Stimulated activated naive B cell treated with anti-CD40 and anti-IgM and Interleukin-4, amounts not matched to agents 10 μg/mL and 1 μg/mL and 100 μg/mL, for 72 hours (primary cell): ENCODE measurements around the gene PSMA8.
"Not testable (repeated sequence)": the region's sequence is repeated elsewhere in the genome, so short reads cannot be mapped to it uniquely, and the experiment has no call there.

Experiments used
- ATAC-seq, 2 donors: fragments of 150-1000 bp; cut with Tn5 transposase; replicated peaks; 2 replicates each; pipeline ENCODE4 v1.10.0; 2021; ENCODE audit warnings: moderate library complexity in 1 of 2
- DNase-seq: peaks from one replicate; pipeline ENCODE4 v3.0.0; 2021
- H3K27ac Mint-ChIP-seq: one replicate; pipeline ENCODE4 v1.8.0; 2022; ENCODE audit warnings: mild to moderate bottlenecking, mixed read lengths
- H3K27me3 Mint-ChIP-seq, 2 donors: one replicate each; pipeline ENCODE4 v1.8.0; 2022; ENCODE audit warnings: mixed read lengths in 2 of 2
- H3K36me3 Mint-ChIP-seq, 2 donors: one replicate each; pipeline ENCODE4 v1.8.0; 2022; ENCODE audit warnings: mixed read lengths in 2 of 2, mild to moderate bottlenecking in 1 of 2
- H3K4me1 Mint-ChIP-seq, 2 donors: one replicate each; pipeline ENCODE4 v1.8.0; 2022; ENCODE audit warnings: mixed read lengths in 2 of 2, mild to moderate bottlenecking in 1 of 2
- H3K4me3 Mint-ChIP-seq, 2 donors: one replicate each; pipeline ENCODE4 v1.8.0; 2022; ENCODE audit warnings: mild to moderate bottlenecking in 2 of 2, mixed read lengths in 2 of 2, moderate library complexity in 1 of 2
- H3K9me3 Mint-ChIP-seq, 2 donors: one replicate each; pipeline ENCODE4 v1.8.0; 2022; ENCODE audit warnings: mixed read lengths in 2 of 2, mild to moderate bottlenecking in 1 of 2

The PSMA8 gene

GRCh38 chr18:26127786-26128185, 5.9 kb upstream of the PSMA8 start:
- H3K4me3 Mint-ChIP-seq: no peak overlapping the region
- H3K9me3 Mint-ChIP-seq: peaks cover 4 to 9% of the 10 kb centered on the region in 2 donors
- H3K36me3 Mint-ChIP-seq: peaks cover 0 to 5% of the 10 kb centered on the region in 2 donors
- H3K4me1 Mint-ChIP-seq: peaks cover 0 to 6% of the 10 kb centered on the region in 2 donors
- peaks cover 0 to 7% of the 10 kb centered on the region in 2 donors for H3K27me3 Mint-ChIP-seq
- H3K27ac Mint-ChIP-seq: no peak overlapping the region
- no peak for ATAC-seq
- no peak for DNase-seq

- not testable (repeated sequence) for H3K27ac Mint-ChIP-seq, H3K9me3 Mint-ChIP-seq, H3K36me3 Mint-ChIP-seq, H3K27me3 Mint-ChIP-seq, ATAC-seq, H3K4me3 Mint-ChIP-seq, DNase-seq, H3K4me1 Mint-ChIP-seq
These were observed 5.5 kb upstream of the PSMA8 start for GRCh38 chr18:26128192-26128591.

- H3K27ac Mint-ChIP-seq: peak overlapping the region; percentile 20
- H3K27me3 Mint-ChIP-seq: no peaks in the 10 kb centered on the region
- H3K9me3 Mint-ChIP-seq: no peaks in the 10 kb centered on the region
- ATAC-seq (peak; percentile 10 to 36), DNase-seq (no peak)
- H3K4me1 Mint-ChIP-seq: peaks cover 2 to 5% of the 10 kb centered on the region in 2 donors
- peak overlapping the region; percentile 60 to 73 for H3K4me3 Mint-ChIP-seq
- H3K36me3 Mint-ChIP-seq: no peaks in the 10 kb centered on the region
These were observed 438 bp downstream of the PSMA8 start for GRCh38 chr18:26134107-26134506.

GRCh38 chr18:26135548-26135947, 1.9 kb downstream of the PSMA8 start:
- Mint-ChIP-seq H3K4me3 (no peak overlapping the region), H3K27me3 (no peaks in the 10 kb centered on the region), H3K4me1 (peaks cover 2 to 5% of the 10 kb centered on the region in 2 donors), H3K9me3 (no peaks in the 10 kb centered on the region), H3K27ac (no peak overlapping the region), H3K36me3 (no peaks in the 10 kb centered on the region)
- ATAC-seq (no peak), DNase-seq (no peak)

- Mint-ChIP-seq H3K27ac (no peak overlapping the region), H3K4me1 (peaks cover 4 to 10% of the 10 kb centered on the region in 2 donors), H3K4me3 (no peak overlapping the region), H3K27me3 (no peaks in the 10 kb centered on the region), H3K9me3 (no peaks in the 10 kb centered on the region), H3K36me3 (no peaks in the 10 kb centered on the region)
- ATAC-seq (no peak), DNase-seq (no peak)
These were observed 23.7 kb downstream of the PSMA8 start for GRCh38 chr18:26157326-26157725.

DNA sequence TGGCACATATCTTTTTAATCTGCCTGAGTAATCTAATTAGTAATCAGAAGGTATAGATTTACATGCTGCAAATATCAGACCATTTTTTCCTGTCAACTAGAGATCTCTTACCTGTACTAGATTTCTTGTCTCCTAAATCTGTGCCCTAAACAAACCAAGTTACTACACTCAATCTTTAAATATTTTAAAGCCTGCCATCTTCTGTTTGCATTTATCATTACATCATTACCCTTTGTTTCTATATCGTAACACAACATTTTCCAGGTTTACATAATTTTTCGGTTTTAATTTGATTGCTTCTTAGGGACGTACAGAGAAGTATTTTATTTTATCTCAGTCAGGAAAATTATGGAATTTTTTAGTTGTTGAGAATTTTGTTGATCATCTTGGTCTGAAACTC, 25.7 kb downstream of the PSMA8 start:
- ATAC-seq: no peak
- Mint-ChIP-seq H3K4me3 (no peak overlapping the region), H3K4me1 (peaks cover 4 to 10% of the 10 kb centered on the region in 2 donors), H3K27ac (no peak overlapping the region), H3K27me3 (no peaks in the 10 kb centered on the region), H3K36me3 (no peaks in the 10 kb centered on the region), H3K9me3 (no peaks in the 10 kb centered on the region)
- DNase-seq: no peak

DNA sequence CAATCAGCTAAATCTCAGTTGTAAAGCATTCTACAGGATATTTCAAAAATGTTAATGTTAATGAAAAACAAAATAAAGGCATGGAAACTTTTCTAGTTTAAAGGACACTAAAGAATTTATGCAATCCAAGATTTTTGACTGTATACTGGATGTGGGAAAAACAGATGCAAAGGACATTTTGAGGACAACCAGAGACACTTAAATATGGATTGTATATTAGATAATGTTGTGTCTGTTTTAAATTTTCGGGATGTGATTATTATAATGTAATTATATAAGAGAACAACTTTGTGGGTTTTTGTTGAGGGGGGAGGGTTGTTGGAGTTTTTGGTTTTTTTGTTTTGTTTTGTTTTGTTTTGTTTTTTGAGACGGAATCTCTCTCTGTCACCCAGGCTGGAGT, 30.9 kb downstream of the PSMA8 start:
- ATAC-seq (no peak), DNase-seq (no peak)
- no peaks in the 10 kb centered on the region for H3K27me3 Mint-ChIP-seq
- no peak overlapping the region for H3K27ac Mint-ChIP-seq
- H3K9me3 Mint-ChIP-seq: no peaks in the 10 kb centered on the region
- H3K36me3 Mint-ChIP-seq: no peaks in the 10 kb centered on the region
- H3K4me3 Mint-ChIP-seq: no peak overlapping the region
- H3K4me1 Mint-ChIP-seq: peaks cover 0 to 1% of the 10 kb centered on the region in 2 donors

- not testable (repeated sequence) for H3K27me3 Mint-ChIP-seq, H3K36me3 Mint-ChIP-seq, H3K4me3 Mint-ChIP-seq
These were observed 33.9 kb downstream of the PSMA8 start for GRCh38 chr18:26167592-26167991.

DNA sequence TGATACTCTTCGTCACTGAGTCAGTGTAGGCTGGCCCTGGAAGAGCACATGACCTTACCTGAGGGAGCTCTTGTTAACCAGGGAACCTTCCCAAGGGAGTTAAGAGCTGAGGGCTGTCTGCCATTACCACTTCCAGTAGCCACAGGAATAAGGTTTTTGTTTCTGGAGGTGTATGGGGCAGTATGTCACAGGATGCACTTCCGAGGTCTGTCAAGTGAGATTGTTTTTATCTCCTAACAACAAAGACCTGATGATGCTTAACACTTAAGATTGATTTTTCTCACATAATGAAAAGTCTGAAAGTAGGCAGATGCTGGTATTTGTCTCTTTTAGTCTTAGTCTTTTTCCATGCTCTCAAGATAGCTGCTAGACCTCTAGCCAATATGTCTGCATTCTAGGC, 41.8 kb downstream of the PSMA8 start:
- H3K4me1 Mint-ChIP-seq: peaks cover 0 to 4% of the 10 kb centered on the region in 2 donors
- H3K4me3 Mint-ChIP-seq: no peak overlapping the region
- H3K36me3 Mint-ChIP-seq: no peaks in the 10 kb centered on the region
- ATAC-seq (no peak), DNase-seq (no peak)
- H3K27ac Mint-ChIP-seq: no peak overlapping the region
- H3K27me3 Mint-ChIP-seq: no peaks in the 10 kb centered on the region
- H3K9me3 Mint-ChIP-seq: no peaks in the 10 kb centered on the region

More at GRCh38 chr18:26167592-26167991, 33.9 kb downstream of the PSMA8 start:
- not testable (repeated sequence) for H3K9me3 Mint-ChIP-seq, DNase-seq, H3K27ac Mint-ChIP-seq, H3K4me1 Mint-ChIP-seq
- ATAC-seq: peak; percentile 39 to 65

GRCh38 chr18:26176134-26176533, 42.5 kb downstream of the PSMA8 start:
- H3K27me3 Mint-ChIP-seq: no peaks in the 10 kb centered on the region
- no peaks in the 10 kb centered on the region for H3K9me3 Mint-ChIP-seq
- peaks cover 1 to 4% of the 10 kb centered on the region in 2 donors for H3K4me1 Mint-ChIP-seq
- H3K36me3 Mint-ChIP-seq: no peaks in the 10 kb centered on the region
- no peak overlapping the region for H3K4me3 Mint-ChIP-seq
- DNase-seq (no peak), ATAC-seq (no peak)
- H3K27ac Mint-ChIP-seq: no peak overlapping the region

DNA sequence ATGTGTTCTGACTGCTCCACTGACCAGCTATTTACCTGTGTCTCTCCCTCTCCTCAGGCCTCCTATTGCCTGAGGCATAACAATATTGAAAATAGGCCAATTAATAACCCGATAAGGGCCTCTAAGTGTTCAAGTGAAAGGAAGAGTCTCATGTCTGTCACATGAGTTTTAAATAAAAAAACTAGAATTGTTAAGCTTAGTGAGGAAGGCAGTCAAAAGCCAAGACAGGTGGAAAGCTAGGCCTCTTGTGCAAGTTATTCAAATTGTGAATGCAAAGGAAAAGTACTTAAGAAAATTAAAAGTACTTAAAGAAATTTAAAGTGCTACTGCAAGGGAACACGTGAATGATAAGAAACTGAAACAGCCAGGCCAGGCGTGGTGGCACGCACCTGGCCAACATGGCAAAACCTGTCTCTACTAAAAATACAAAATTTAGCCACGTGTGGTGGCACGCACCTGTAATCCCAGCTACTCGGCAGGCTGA, 47.7 kb downstream of the PSMA8 start:
- peaks cover 0 to 1% of the 10 kb centered on the region in 2 donors for H3K9me3 Mint-ChIP-seq
- DNase-seq (no peak), ATAC-seq (no peak)
- H3K36me3 Mint-ChIP-seq: no peaks in the 10 kb centered on the region
- peaks cover 4 to 5% of the 10 kb centered on the region in 2 donors for H3K4me1 Mint-ChIP-seq
- H3K27ac Mint-ChIP-seq: peak overlapping the region; percentile 51
- H3K4me3 Mint-ChIP-seq: peak overlapping the region in 1 of 2 donors; percentile 39
- H3K27me3 Mint-ChIP-seq: no peaks in the 10 kb centered on the region

DNA sequence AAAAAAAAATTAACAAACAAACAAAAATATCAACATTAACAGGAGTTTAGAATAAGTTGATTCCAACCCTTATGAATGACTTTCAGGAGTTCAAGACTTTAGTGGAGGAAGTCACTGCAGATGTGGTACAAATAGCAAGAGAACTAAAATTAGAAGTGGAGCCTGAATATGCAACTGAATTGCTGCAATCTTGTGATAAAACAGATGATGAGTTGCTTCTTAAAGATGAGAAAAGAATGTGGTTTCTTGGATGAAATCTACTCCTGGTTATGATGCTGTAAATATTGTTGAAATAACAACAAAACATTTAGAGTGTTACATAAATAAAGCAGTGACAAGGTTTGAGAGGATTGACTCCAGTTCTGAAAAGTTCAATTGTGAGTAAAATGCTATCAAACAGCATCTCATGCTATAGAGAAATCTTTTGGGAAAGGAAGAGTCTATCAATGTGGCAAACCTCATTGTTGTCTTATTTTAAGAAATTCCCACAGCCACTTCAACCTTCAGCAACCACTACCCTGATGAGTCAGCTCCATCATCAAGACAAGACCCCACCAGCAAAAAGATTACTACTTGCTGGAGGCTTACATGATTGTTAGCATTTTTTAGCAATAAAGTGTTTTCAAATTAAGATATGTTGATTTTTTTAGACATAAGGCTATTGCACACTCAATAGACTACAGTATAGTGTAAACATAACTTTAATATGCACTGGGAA, 49.9 kb downstream of the PSMA8 start:
- ATAC-seq: no peak
- DNase-seq: no peak
- peaks cover 0 to 1% of the 10 kb centered on the region in 2 donors for H3K9me3 Mint-ChIP-seq
- peak overlapping the region; percentile 37 for H3K27ac Mint-ChIP-seq
- H3K27me3 Mint-ChIP-seq: no peaks in the 10 kb centered on the region
- no peak overlapping the region for H3K4me3 Mint-ChIP-seq
- H3K4me1 Mint-ChIP-seq: peaks cover 4 to 5% of the 10 kb centered on the region in 2 donors
- no peaks in the 10 kb centered on the region for H3K36me3 Mint-ChIP-seq

- no peaks in the 10 kb centered on the region for H3K36me3 Mint-ChIP-seq
- no peaks in the 10 kb centered on the region for H3K27me3 Mint-ChIP-seq
- ATAC-seq (no peak), DNase-seq (no peak)
- H3K9me3 Mint-ChIP-seq: peaks cover 0 to 1% of the 10 kb centered on the region in 2 donors
- no peak overlapping the region for H3K4me3 Mint-ChIP-seq
- peaks cover 11% of the 10 kb centered on the region in 2 donors for H3K4me1 Mint-ChIP-seq
- H3K27ac Mint-ChIP-seq: no peak overlapping the region
These were observed 51.6 kb downstream of the PSMA8 start for GRCh38 chr18:26185267-26185666.

DNA sequence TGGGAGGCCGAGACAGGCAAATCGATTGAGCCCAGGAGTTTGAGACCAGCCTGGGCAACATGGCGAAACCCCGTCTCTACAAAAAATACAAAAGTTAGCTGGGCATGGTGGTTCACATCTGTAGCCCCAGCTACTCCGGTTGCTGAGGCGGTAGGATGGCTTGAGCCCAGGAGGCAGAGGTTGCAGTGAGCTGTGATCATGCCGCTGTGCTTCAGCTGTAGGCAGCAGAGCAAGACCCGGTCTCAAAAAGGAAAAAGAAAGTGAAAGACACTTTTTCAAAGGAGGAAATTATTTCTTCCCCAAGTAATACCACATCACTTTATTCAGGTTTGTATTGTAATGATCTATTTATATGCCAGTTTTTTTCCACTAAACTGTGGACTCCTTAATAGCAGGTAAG, 56.8 kb downstream of the PSMA8 start:
- Mint-ChIP-seq H3K4me1 (peaks cover 11 to 14% of the 10 kb centered on the region in 2 donors), H3K9me3 (no peaks in the 10 kb centered on the region), H3K27ac (peak overlapping the region; percentile 95), H3K27me3 (no peaks in the 10 kb centered on the region), H3K36me3 (no peaks in the 10 kb centered on the region), H3K4me3 (peak overlapping the region; percentile 84 to 87)
- ATAC-seq (peak; percentile 95 to 96), DNase-seq (peak; percentile 46)

DNA sequence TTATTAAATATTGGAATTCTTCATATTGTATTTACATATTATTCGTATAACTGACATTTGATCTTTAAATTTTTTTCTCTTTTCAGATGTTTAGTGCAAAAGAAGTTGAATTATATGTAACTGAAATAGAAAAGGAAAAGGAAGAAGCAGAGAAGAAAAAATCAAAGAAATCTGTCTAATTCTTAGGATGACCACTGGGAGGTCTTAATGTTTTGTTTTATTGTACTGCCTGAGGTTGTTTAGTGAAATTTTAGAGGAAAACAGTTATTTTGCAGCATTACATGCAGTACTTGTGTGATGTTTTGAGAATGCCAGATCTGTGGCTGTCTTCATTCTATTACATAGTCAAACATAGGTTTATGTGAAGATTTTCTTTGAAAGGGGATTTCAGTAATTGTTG, 58.6 kb downstream of the PSMA8 start:
- Mint-ChIP-seq H3K36me3 (no peaks in the 10 kb centered on the region), H3K27ac (no peak overlapping the region), H3K4me3 (no peak overlapping the region), H3K27me3 (no peaks in the 10 kb centered on the region), H3K4me1 (peaks cover 11 to 14% of the 10 kb centered on the region in 2 donors), H3K9me3 (no peaks in the 10 kb centered on the region)
- ATAC-seq: no peak
- no peak for DNase-seq
